ENCODE results near the gene RASSF1. TPM values are rescaled to one million over a fixed set of nuclear protein-coding genes. Genes with fewer than 3 reads are reported as not detected.

The RASSF1 gene
- total and polyA plus RNA-seq, 2 of the 13 experiments (the other 11 are each of a cell fraction or from before 2014, with no cell fraction given): 10.2 to 27.5 TPM

GRCh38 chr3:50327943-50328691, 12.5 kb downstream of the RASSF1 start, which contains the start of gene TUSC2 (continued):
- TF ChIP-seq ZNF282 (IDR thresholded peaks at IDR 0.05; ENCODE audit: partially characterized antibody) (no peak), ZSCAN12 (CRISPR knock-in tag; IDR thresholded peaks at IDR 0.05) (no peak), THRA (CRISPR knock-in tag; IDR thresholded peaks at IDR 0.05; ENCODE audit: borderline replicate concordance) (peak; percentile 45), ZNF782 (CRISPR knock-in tag; IDR thresholded peaks at IDR 0.05; ENCODE audit: borderline replicate concordance) (peak; percentile 85; the same call in 1 of the 2 replicates), HIC2 (CRISPR knock-in tag; IDR thresholded peaks at IDR 0.05; ENCODE audit: low read depth) (no peak), ZNF768 (CRISPR knock-in tag; IDR thresholded peaks at IDR 0.05) (no peak; the same call in 1 of the 2 replicates), ARID2 (CRISPR knock-in tag; IDR thresholded peaks at IDR 0.05; ENCODE audit: borderline replicate concordance) (no peak), ZNF615 (CRISPR knock-in tag; IDR thresholded peaks at IDR 0.05; ENCODE audit: borderline replicate concordance) (peak; percentile 43; the same call in 1 of the 2 replicates), ZNF225 (CRISPR knock-in tag; IDR thresholded peaks at IDR 0.05) (no peak), EHMT2 (IDR thresholded peaks at IDR 0.05; ENCODE audit: borderline replicate concordance, low read depth, low read length) (no peak), ATF1 (CRISPR knock-in tag; IDR thresholded peaks at IDR 0.05) (0 out of 2 replicates have a peak, but pooled peaks have one; percentile 53), HNRNPLL (IDR thresholded peaks at IDR 0.05; ENCODE audit: low read depth, low read length, poor library complexity, severe bottlenecking) (peak; percentile 68)
- TF ChIP-seq, protein P1, sequence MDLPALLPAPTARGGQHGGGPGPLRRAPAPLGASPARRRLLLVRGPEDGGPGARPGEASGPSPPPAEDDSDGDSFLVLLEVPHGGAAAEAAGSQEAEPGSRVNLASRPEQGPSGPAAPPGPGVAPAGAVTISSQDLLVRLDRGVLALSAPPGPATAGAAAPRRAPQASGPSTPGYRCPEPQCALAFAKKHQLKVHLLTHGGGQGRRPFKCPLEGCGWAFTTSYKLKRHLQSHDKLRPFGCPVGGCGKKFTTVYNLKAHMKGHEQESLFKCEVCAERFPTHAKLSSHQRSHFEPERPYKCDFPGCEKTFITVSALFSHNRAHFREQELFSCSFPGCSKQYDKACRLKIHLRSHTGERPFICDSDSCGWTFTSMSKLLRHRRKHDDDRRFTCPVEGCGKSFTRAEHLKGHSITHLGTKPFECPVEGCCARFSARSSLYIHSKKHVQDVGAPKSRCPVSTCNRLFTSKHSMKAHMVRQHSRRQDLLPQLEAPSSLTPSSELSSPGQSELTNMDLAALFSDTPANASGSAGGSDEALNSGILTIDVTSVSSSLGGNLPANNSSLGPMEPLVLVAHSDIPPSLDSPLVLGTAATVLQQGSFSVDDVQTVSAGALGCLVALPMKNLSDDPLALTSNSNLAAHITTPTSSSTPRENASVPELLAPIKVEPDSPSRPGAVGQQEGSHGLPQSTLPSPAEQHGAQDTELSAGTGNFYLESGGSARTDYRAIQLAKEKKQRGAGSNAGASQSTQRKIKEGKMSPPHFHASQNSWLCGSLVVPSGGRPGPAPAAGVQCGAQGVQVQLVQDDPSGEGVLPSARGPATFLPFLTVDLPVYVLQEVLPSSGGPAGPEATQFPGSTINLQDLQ (CRISPR knock-in tag; IDR thresholded peaks at IDR 0.05): no peak
- TF ChIP-seq, protein P2, sequence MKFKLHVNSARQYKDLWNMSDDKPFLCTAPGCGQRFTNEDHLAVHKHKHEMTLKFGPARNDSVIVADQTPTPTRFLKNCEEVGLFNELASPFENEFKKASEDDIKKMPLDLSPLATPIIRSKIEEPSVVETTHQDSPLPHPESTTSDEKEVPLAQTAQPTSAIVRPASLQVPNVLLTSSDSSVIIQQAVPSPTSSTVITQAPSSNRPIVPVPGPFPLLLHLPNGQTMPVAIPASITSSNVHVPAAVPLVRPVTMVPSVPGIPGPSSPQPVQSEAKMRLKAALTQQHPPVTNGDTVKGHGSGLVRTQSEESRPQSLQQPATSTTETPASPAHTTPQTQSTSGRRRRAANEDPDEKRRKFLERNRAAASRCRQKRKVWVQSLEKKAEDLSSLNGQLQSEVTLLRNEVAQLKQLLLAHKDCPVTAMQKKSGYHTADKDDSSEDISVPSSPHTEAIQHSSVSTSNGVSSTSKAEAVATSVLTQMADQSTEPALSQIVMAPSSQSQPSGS (CRISPR knock-in tag; IDR thresholded peaks at IDR 0.05): peak; percentile 39; the same call in 1 of the 2 replicates
- TF ChIP-seq, protein P3, sequence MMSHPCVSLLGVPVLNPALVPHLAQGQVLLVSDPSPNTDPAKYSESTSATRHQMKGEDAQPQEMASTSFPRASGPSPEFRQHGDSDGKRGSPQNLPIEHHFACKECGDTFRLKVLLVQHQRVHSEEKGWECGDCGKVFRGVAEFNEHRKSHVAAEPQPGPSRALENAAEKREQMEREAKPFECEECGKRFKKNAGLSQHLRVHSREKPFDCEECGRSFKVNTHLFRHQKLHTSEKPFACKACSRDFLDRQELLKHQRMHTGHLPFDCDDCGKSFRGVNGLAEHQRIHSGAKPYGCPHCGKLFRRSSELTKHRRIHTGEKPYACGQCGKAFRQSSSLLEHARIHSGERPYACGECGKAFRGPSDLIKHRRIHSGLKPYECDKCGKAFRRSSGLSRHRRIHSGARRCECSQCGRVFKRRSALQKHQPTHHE (CRISPR knock-in tag; IDR thresholded peaks at IDR 0.05; ENCODE audit: borderline replicate concordance): 0 out of 2 replicates have a peak, but pooled peaks have one; percentile 71
